T-helper 2 cell treated with Interferon-gamma antibody and Interleukin-4, amounts not matched to agents 100 ng/mL and 5 ng/mL, for 36 hours (primary cell): ENCODE measurements around the gene ADD1. TPM values are rescaled to one million over a fixed set of nuclear protein-coding genes. Genes with fewer than 3 reads are reported as not detected.

Experiments used
- intact Hi-C: fragments of 100-400 bp; cut with micrococcal nuclease; formaldehyde crosslinking; loops from one replicate; pipeline ENCODE4 v1.15.1; 2023
- total RNA-seq: library from RNA; stranded (reverse); gene quantifications from 2 replicates; pipeline ENCODE4 v1.2.3, GENCODE V29; 2022

ADD1 gene
- total RNA-seq, 1 donor from 2014 or later, result 250 TPM

DNA sequence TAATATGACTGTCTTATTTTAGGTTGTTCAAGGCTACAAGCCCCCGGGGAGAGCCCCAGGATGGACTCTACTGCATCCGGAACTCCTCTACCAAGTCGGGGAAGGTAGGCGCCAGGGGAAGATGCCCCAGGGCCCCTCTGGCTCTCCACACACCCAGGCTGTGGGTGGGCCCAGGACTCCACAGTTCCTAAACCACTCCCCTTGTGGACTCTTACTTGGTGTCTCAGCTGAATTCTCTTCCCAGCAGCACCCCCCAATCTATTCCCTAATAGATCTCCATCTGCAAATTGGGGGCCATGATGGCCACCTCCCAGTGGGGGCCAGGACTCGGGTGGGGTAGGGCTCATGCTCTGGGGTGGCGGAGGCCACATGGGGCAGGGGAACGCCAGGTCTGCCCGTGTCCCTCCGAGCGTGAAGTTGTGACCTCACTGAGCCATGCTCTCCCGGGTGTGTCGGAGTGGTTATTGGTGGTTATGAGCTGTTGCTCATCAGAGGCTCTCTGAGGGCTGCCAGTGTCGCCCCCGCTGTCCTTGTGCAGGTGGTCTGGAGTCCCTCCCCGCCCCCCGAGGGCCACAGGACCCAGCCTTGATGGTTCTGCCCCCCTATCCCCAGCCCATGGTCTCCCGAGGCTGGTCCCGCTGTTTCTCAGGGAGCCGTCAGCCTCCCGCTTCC is 11.2 kb upstream of the ADD1 start:
- intact Hi-C loops, result no loop called here

DNA sequence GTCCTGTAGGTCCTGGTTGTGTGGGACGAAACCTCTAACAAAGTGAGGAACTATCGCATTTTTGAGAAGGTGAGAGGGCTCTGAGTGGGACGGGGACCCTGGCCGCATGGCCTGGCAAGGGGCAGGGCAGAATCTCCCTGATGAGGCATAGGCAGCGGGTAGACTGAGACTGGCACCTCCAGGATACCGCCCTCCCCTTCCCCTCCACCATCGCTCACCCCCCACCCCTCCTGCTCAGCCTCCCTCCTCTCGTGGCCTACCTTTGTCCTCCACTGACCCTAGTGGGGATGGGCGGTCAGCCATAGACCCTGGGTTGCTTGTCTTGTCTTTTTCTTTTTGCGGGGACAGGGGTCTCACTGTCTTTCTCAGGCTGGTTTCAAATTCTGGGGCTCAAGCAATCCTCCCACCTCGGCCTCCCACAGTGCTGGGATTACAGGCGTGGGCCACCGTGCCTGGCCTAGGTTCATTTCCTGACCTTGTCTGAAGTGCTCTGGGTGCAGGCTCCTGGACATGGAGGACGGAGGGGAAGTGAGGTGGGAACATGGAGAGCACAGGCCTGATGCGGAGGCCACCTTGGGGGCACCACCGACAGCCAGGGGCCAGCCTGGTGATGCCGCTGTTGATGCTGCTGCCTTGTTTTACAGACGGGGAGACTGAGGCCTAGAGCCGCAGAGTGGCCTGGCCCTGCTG is 10.5 kb upstream of the ADD1 start:
- intact Hi-C loops, result no loop called here

DNA sequence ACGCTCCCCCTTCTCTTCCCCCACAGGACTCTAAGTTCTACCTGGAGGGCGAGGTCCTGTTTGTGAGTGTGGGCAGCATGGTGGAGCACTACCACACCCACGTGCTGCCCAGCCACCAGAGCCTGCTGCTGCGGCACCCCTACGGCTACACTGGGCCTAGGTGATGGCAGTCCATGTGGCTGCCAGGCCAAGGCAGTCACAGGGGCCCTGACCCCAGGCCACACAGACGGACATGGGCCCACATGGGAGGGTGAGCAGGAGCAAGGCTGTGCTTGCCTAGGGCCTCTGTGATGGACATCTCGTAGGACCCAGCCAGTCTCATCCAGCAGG is 10.0 kb upstream of the ADD1 start:
- intact Hi-C loops, result no loop called here

DNA sequence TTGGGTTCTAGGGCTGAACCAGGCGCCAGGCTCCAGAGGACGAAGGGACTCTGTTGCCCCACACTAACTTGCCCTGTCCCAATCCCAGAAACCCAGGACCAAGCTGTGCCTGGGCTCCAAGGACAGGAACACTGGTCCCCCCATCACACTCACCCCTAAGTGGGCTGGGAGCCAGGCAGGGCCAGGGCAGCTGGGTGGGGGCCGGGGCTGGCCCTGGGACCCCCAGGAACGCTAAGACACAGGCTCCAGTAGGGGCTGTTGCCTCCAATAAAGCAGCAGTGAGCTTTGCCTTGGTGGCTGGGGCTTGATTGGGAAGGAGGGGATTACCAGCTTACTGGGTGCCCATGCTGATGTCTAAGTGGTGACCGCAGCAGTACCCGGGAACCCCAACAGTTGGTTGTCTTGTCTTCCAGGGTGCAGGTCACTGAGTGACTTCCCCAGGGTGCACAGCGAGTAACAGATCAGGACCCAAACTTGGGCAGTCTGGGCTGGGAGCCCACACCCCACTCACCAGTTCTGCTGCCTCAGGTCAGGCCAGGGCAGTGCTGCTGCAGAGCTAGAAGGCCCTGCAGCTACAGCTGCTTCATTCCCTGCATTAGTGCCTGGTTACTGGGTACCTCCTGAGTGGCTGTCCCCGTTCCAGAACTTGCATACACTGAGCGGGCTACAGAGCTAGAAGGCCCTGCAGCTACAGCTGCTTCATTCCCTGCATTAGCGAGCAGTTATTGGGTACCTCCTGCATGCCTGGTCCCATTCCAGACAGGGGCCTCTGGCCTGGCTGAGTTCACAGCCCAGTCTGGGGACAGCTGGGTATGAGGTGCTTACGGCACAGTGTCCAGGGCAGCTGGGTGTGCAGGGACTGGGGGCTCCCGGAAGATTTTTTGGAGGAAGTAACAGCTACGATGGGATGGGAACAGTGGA is 9.4 kb upstream of the ADD1 start:
- intact Hi-C loops, result no loop called here

DNA sequence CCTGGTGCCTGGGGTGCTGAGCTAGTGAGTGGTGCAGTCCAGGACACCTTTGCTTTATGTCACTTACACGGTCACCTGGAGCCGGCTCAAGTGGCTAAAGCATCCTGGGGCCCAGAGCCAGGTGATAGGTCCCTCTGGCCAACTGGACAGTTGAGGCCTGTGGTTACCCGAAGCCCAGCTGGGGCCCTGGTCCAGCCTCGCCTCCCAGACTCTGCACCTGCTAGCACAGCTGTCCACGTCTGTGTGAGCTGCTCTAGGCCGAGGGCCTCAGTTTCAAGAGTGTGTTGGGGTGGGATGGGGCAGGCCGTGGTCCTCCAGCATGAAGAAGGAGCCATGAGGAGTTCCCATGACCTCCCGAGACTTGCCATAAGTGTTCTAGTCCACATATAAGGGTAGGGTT is 7.7 kb upstream of the ADD1 start:
- intact Hi-C loops, result loop anchor here (5.0 kb wide), 1 partner anchor 74 kb away; no protein-coding TSS in a partner anchor

DNA sequence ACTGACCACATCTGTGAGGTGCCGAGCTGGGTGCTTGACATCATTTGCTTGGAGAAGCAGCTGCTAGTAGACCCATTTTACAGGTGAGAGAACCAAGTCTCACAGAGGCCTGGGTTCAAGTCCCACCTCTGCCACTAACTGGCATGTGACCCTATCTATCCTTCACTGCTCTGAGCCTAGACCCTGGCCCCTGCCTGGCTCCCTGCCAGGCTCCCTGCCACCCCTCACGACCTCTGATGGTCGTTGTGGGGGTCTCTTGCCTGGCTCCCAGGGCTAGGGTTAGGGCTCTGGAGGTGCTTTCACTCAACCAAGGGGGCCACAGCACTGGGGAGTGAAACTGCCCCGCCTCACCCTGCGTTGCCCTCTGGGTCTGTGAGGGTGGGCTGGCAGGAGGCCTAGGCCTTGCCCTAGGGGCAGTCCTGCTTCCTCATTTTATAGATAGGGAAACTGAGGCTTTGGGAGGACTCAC is 7.2 kb upstream of the ADD1 start:
- intact Hi-C loops, result loop anchor here (5.0 kb wide), 1 partner anchor 74 kb away; no protein-coding TSS in a partner anchor

DNA sequence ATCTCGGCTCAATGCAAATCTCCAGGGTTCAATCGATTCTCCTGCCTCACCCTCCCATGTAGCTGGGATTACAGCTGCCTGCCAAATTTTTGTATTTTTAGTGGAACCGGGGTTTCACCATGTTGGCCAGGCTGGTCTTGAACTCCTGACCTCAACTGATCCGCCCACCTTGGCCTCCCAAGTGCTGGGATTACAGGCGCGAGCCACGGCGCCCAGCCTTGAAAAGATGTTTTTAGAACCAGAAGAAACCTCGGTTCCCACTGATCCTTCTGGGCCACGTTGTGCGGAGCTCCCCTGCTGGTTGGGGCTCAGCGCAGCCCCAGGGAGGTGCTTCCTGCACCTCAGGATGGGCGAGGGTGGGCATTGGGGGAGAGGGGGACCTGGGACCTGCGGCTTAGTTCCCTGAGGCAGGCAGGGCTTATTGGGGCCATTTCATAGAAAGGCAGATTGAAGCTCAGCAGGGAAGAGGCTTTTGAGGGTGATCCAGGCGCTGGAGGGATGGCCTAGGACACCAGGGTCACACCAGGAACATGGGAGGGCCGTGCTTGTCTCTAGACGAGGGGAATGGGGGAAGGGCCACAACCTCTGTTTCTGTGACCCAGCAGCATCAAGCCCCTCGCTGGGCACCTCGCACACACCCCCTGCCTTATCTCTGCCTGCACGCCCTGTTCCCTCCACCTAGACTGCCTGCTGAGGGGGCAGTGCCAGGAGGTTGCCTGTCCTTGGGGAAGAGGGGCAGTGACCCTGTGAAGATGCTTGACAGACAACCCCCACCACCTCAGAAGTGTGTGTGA is 6.3 kb upstream of the ADD1 start:
- intact Hi-C loops, result loop anchor here (5.0 kb wide), 1 partner anchor 75 kb away; no protein-coding TSS in a partner anchor

DNA sequence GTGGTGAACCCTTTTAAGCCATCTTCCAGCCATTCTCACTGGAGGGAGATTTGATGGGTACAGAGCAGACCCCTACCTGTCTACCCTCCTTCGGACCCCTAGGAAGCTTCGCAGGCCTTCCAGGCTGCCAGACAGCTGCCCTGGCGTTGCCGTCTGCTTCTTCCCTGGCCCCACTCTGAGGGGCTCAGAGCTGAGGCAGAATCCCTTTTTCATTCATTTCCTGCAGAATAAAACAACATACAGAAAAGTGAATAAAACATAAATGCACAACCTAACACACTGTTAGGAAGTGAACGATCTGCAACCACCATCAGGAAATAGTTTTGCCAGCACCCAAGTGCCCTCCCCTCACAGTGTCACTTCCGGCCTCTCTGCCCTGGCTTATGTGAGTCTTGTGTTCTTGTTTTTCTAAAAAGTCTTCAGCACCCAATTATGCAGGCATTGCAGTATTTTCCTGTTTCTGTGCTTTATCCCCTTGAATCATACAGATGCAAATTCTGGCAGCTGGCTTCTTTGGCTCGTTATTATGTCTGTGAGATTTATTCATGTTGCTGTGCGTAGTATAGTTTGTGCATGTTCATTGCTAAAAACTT is 5.6 kb upstream of the ADD1 start:
- intact Hi-C loops, result loop anchor here (5.0 kb wide), 1 partner anchor 76 kb away; no protein-coding TSS in a partner anchor

DNA sequence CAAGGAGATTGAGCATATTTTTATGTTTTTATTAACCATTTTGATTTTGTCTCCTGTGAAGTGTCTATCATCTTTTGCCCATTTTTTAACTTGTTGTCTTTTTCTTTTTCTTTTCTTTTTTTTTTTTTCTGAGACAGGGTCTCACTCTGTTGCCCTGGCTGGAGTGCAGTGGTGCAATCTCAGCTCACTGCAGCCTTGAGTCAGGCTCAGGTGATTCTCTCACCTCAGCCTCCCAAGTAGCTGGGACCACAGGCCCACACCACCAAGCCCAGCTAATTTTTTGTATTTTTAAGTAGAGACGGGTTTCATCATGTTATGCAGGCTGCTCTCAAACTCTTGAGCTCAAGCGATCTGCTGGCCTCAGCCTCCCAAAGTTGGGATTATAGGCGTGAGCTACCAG is 4.6 kb upstream of the ADD1 start:
- intact Hi-C loops, result loop anchor here (5.0 kb wide), 1 partner anchor 77 kb away; no protein-coding TSS in a partner anchor

DNA sequence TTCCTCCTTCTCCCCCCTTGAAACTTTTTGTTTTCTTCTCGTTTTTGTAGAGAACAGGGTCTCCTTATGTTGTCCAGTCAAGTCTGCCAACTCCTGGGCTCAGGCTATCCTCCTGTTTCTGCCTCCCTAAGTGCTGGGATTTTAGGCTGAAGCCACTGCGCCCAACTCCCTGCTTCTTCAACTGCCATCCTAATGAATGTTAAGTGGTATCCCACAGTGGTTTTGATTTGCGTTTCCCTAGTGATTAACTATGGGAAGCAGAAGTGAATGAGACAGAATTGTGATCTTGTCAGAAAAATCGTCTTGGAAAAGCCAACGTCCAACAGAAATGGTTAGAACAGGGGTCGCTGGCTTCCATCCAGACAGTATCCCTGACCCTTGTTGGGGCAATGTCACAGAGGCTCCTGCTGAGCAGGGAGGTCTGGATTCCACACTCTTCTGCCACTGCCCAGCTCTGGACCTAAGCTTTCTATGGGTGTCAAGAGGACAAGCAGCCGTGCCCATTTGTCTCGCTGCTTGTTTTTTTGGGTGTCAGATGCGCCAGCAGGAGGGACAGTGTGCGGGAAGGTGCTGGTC is 869 bp upstream of the ADD1 start:
- intact Hi-C loops, result loop anchor here (2.0 to 10.0 kb wide), 2 partner anchors 92 to 120 kb away; partner anchors contain the start of genes GRK4 and NOP14

DNA sequence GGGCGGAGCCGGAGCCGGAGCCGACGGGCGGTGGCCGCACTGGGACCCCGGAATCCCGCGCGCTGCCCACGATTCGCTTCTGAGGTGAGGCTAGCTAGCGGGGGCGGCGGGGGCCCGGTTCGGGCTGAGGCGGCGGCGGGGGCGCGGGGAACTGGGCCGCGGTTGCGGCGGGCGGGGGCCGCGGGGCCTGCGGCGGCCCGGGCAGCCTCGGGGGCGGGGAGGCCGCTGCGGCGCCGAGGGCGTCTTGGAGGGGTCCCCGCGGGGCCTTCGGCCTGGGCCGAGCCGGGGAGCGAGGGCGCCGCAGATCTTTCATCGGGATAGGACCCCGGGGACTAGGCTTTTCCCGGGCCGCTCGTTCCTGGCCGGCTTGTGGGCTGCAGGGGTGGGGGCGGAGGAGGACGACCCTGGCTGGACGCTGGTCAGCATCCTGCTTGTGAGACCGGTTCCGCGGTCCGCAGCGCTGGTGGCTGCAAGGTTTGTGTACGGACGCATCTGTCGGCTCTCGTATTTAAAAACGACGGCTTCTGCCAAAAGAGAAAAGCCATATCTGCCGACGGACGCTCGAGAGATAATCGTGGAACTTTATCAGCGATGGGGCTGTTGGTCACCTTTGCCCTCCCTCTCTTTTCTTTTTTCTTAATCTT is 419 bp downstream of the ADD1 start:
- intact Hi-C loops, result loop anchor here (2.0 to 10.0 kb wide), 3 partner anchors 31 to 119 kb away; partner anchors contain the start of genes GRK4 and NOP14

DNA sequence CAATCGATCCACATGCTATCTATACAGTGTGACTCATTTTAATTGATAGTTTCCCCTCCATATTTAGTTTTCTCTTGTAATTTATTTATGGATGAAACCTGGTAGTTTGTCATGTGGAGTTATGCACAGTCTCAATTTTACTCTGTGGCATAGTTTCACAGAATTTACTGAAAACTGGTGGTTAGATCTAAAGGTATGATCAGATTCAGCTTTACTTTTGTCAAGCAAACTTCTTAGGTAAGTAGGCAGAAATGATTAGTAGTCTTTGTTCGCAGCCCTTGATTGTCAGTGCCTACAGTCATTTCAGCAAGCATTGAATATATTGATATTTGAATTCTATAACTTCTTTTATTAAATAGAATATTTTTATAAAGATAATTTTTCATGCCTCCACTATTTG is 2.5 kb downstream of the ADD1 start:
- intact Hi-C loops, result loop anchor here (10.0 kb wide), 1 partner anchor 89 kb away; no protein-coding TSS in a partner anchor

DNA sequence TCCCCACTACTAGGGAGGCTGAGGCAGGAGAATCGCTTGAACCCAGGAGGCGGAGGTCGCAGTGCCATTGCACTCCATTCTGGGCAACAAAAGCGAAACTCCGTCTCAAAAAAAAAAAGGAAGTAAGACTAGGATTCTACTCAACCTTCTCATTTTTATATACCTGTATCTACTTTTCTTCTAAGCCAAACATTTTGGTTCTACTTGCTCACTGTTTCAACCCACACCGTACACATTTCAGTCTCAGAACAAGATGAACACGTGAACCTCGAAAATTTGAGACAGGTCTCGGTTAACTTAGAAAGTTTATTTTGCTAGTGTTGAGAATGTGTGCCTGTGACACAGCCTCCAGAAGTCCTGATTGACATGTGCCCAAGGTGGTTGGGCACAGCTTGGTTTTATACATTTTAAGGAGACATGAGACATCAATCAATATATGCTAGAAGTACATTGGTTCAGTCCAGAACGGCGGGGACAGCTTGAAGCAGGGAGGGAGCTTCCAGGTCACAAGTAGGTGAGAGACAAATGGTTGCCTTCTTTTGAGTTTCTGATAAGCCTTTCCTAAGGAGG is 3.7 kb downstream of the ADD1 start:
- intact Hi-C loops, result loop anchor here (10.0 kb wide), 1 partner anchor 87 kb away; no protein-coding TSS in a partner anchor

DNA sequence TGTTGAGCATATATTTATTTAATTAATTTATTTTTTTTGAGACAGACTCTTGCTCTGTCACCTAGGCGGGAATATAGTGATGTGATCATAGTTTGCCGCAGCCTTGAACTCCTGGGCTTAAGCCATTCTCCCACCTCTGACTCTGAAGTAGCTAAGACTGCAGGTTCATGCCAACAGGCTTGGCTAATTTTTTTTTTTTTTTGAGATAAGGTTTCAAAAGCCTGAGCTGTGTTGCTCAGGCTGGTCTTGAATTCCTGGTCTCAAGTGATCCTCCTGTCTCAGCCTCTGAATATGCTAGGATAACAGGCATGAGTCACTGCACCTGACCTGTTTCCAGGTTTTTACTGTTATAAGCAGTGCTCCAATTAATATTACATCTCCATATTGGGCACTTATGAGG is 4.8 kb downstream of the ADD1 start:
- intact Hi-C loops, result loop anchor here (10.0 kb wide), 1 partner anchor 86 kb away; no protein-coding TSS in a partner anchor

DNA sequence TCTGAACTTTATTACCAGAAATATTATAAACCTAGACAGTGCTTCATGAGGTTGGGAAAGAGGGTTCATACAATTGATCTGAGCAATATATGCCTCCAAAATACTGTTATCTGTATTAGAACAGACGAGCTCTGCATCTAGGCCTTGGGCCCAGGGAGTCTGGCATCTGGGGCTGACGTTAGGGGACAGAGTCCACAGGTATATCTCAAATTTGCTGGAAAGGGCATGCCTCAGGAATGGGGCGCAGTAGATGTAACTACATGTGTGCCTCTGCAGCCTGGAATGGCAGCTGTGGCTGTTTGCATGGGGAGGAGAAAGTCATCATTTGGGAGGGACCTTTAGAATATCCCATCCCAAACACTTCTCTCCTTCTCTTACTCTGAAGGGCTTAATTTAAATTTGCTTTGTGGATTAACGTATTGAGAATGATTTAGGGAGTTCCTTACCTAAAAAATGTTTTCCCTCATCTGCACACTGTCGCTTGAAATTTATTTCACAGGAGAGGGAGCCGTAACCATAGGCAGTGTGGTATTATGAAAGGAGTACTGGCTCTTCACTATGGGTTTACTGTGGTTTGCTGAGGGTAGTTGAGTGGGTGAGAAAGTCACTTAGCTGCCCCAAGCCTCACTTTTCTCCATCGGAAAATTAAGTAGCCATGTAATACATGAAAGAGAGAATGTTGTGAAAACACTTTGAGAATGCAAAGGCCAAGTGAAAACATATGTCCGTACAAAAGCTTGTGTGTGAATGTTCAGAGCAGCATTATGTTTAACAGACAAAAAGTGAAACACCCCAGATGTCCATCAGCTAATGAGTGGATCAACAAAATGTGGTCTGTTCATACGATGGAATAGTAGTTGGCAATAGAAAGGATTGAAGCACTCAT is 5.9 kb downstream of the ADD1 start:
- intact Hi-C loops, result loop anchor here (10.0 kb wide), 1 partner anchor 85 kb away; no protein-coding TSS in a partner anchor

DNA sequence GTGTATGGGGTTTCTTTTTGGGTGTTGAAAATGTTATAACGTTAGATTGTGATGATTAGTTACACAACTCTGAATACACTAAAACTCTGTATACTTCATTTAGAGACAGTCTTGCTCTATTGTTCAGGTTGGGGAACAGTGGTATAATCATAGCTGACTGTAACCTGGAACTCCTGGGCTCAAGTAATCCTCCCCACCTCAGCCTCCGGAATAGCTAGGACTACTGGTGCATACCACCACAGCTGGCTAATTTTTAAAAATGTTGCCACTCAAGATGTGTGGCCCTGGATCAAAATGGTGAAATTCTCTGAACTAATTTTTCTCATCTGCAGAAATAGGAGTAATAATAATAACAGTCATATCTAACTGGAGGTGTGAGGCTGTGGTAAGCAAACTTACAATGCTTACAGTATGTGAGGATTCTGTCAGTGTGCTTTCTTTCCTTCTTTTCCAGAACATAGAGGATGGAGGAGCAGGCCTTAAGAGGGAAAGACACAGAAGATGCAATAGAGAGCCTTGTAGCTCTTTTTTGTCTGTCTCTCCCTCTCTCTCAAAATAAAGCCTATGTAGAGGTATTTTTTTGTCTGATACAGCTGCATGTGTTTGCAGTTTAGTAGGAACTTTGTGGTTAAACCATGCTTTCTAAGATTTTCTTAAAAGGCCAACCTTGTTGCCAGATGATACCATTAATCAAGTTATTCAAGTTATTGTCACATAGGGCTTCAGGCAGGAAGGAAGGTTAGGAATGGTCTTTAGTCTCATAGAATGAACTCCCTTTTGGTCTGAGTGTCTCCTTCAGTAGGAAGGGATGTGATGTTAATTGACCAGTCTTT is 7.5 kb downstream of the ADD1 start:
- intact Hi-C loops, result no loop called here

DNA sequence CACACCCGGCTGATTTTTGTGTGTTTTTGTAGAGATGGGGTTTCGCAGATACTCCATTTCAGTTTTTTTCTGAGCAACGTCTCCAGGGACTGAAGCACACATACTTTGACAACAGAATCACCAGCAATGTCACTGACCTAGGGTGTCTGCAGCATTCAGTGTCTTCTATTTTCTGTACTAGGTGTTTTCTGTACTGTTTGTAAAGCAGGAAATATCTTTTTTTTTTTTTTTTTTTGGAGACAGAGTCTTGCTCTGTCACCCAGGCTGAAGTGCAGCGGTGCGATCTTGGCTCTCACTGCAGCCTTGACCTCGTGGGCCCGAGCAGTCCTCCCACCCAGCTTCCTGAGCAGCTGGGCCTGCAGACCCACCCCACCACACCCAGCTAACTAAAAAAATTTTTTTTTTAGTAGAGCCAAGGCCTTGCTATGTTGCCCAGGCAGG is 8.9 kb downstream of the ADD1 start:
- intact Hi-C loops, result no loop called here
